ENCODE measurements around the gene ZNF93. TPM values are rescaled to one million over a fixed set of nuclear protein-coding genes. Genes with fewer than 3 reads are reported as not detected.

ZNF93 gene
- total RNA-seq, 4 donors from 2014 or later = 0.36 to 4.1 (median 0.89) TPM

GRCh38 chr19:19937403-19937802, 36.7 kb downstream of the ZNF93 start:
- in situ Hi-C loops (cut with MboI; ENCODE audit: low sequenced_read_pairs in 4 of 4) (loop anchor here in 3 of 4 donors (10.0 to 25.0 kb wide), 2 partner anchors 400 to 403 kb away; partner anchors contain the start of genes CILP2 (in 3 of the 3) and YJEFN3 (in 2 of the 3)), intact Hi-C loops (cut with DNase I; ENCODE audit: low total_unique reads) (no loop called here)
- DNase-seq = no peak

DNA sequence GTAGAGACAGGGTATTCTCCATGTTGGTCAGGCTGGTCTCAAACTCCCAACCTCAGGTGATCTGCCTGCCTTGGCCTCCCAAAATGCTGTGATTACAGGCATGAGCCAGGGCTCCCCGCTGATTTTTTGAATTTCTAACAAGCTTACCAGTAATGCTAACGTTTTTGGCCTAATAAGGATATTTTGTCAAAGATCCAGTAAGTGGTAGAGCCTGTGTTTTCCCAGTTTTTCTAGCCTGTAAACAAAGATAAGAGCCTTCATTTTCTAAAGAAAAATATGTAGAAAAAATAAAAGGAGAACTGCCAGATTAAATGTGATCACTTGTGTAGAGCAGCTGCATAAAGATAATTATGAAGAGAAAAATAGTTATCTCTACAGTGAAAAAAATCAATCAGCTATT, 37.7 kb downstream of the ZNF93 start:
- intact Hi-C loops (cut with DNase I; ENCODE audit: low total_unique reads) = no loop called here

More at GRCh38 chr19:19937403-19937802, 36.7 kb downstream of the ZNF93 start:
- Histone ChIP-seq H3K4me1 (no peaks in the 10 kb centered on the region), H3K27me3 (no peaks in the 10 kb centered on the region), H3K27ac (no peak overlapping the region), H3K4me3 (no peak overlapping the region), H3K36me3 (peaks cover 0 to 10% of the 10 kb centered on the region in 2 donors), H3K9me3 (peaks cover 0 to 14% (median 4%) of the 10 kb centered on the region in 3 donors)
- no peak for ATAC-seq
- TF ChIP-seq POLR2A (IDR thresholded peaks at IDR 0.05) = no peak
- TF ChIP-seq, protein P1, sequence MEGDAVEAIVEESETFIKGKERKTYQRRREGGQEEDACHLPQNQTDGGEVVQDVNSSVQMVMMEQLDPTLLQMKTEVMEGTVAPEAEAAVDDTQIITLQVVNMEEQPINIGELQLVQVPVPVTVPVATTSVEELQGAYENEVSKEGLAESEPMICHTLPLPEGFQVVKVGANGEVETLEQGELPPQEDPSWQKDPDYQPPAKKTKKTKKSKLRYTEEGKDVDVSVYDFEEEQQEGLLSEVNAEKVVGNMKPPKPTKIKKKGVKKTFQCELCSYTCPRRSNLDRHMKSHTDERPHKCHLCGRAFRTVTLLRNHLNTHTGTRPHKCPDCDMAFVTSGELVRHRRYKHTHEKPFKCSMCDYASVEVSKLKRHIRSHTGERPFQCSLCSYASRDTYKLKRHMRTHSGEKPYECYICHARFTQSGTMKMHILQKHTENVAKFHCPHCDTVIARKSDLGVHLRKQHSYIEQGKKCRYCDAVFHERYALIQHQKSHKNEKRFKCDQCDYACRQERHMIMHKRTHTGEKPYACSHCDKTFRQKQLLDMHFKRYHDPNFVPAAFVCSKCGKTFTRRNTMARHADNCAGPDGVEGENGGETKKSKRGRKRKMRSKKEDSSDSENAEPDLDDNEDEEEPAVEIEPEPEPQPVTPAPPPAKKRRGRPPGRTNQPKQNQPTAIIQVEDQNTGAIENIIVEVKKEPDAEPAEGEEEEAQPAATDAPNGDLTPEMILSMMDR (IDR thresholded peaks at IDR 0.05 in 4 of 5, conservative IDR thresholded peaks at IDR 0.05 in 1 of 5) = no peak

GRCh38 chr19:19943848-19944582, 43.3 kb downstream of the ZNF93 start:
- ATAC-seq = no peak
- no peak for TF ChIP-seq POLR2A (IDR thresholded peaks at IDR 0.05)
- TF ChIP-seq, protein P1 (IDR thresholded peaks at IDR 0.05 in 4 of 5, conservative IDR thresholded peaks at IDR 0.05 in 1 of 5) = no peak
- H3K4me3 ChIP-seq = no peak overlapping the region
- H3K4me1 ChIP-seq = no peaks in the 10 kb centered on the region
- H3K36me3 ChIP-seq = no peaks in the 10 kb centered on the region
- no peak for DNase-seq
- intact Hi-C loops (cut with DNase I; ENCODE audit: low total_unique reads) = no loop called here
- H3K27ac ChIP-seq = no peak overlapping the region
- H3K27me3 ChIP-seq = no peaks in the 10 kb centered on the region
- H3K9me3 ChIP-seq = no peaks in the 10 kb centered on the region
- in situ Hi-C loops (cut with MboI; ENCODE audit: low sequenced_read_pairs in 4 of 4) = loop anchor here in 2 of 4 donors (25.0 kb wide), 1 partner anchor 407 kb away; the partner anchor contains the start of genes CILP2 (in 2 of the 2) and YJEFN3 (in 2 of the 2)

More for the DNA sequence above, 37.7 kb downstream of the ZNF93 start:
- Histone ChIP-seq H3K27ac (no peak overlapping the region), H3K27me3 (no peaks in the 10 kb centered on the region), H3K9me3 (peaks cover 0 to 11% (median 4%) of the 10 kb centered on the region in 3 donors), H3K4me1 (no peaks in the 10 kb centered on the region), H3K4me3 (no peak overlapping the region), H3K36me3 (peaks cover 0 to 5% of the 10 kb centered on the region in 2 donors)
- no peak for DNase-seq
- ATAC-seq = no peak
- in situ Hi-C loops (cut with MboI; ENCODE audit: low sequenced_read_pairs in 4 of 4) = loop anchor here in 3 of 4 donors (10.0 to 25.0 kb wide), 2 partner anchors 401 to 404 kb away; partner anchors contain the start of genes CILP2 (in 3 of the 3) and YJEFN3 (in 2 of the 3)
- TF ChIP-seq, protein P1 (IDR thresholded peaks at IDR 0.05 in 4 of 5, conservative IDR thresholded peaks at IDR 0.05 in 1 of 5) = no peak
- no peak for TF ChIP-seq POLR2A (IDR thresholded peaks at IDR 0.05)

DNA sequence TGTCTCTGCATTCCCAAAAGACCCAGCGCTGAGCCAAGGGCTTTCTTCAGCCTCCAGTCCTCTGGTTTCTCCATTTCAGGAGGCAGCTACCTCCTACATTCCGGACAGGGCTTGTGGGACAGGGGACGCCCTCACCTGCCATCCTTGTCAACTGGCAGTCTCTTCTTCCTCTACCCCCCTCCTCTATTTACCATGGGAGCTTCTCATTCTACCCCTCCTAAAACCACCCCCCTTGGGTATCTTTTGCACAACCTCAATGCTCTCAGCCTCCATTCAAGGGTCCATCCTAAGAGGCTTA, 43.8 kb downstream of the ZNF93 start:
- Histone ChIP-seq H3K36me3 (no peaks in the 10 kb centered on the region), H3K27ac (no peak overlapping the region), H3K9me3 (no peaks in the 10 kb centered on the region), H3K4me3 (no peak overlapping the region), H3K27me3 (no peaks in the 10 kb centered on the region), H3K4me1 (no peaks in the 10 kb centered on the region)
- in situ Hi-C loops (cut with MboI; ENCODE audit: low sequenced_read_pairs in 4 of 4) = loop anchor here in 2 of 4 donors (25.0 kb wide), 1 partner anchor 407 kb away; the partner anchor contains the start of genes CILP2 (in 2 of the 2) and YJEFN3 (in 2 of the 2)
- no peak for DNase-seq
- intact Hi-C loops (cut with DNase I; ENCODE audit: low total_unique reads) = no loop called here
- ATAC-seq = no peak
- TF ChIP-seq, protein P1 (IDR thresholded peaks at IDR 0.05 in 4 of 5, conservative IDR thresholded peaks at IDR 0.05 in 1 of 5) = no peak
- TF ChIP-seq POLR2A (IDR thresholded peaks at IDR 0.05) = no peak
